Activated CD4-positive, alpha-beta memory T cell treated with anti-CD3 and anti-CD28 coated beads for 36 hours (primary cell): Measurements from ENCODE around the gene TUT4. TPM values are rescaled to one million over a fixed set of nuclear protein-coding genes. Genes with fewer than 3 reads are reported as not detected.

ENCODE experiments used
- CTCF ChIA-PET: fragments of 350-600 bp; sonication (Branson Sonifier 250); formaldehyde crosslinking; loops from one replicate; lab custom pipeline; 2021; ENCODE audit warnings: antibody characterized with exemption, inconsistent platforms; lab: Charles Lee
- POLR2A ChIA-PET: fragments of 350-600 bp; sonication (Branson Sonifier 250); formaldehyde crosslinking; loops from one replicate; lab custom pipeline; 2021; ENCODE audit warnings: antibody characterized with exemption; lab: Charles Lee
- DNase-seq: peaks from one replicate; pipeline ENCODE4 v3.0.0-alpha.2; 2020
- H3K27ac Mint-ChIP-seq: one replicate; pipeline ENCODE4 v1.8.0; 2021; ENCODE audit warnings: mixed read lengths
- H3K27me3 Mint-ChIP-seq: one replicate; pipeline ENCODE4 v1.8.0; 2021; ENCODE audit warnings: mixed read lengths
- H3K36me3 Mint-ChIP-seq: one replicate; pipeline ENCODE4 v1.8.0; 2021; ENCODE audit warnings: mixed read lengths
- H3K4me1 Mint-ChIP-seq: one replicate; pipeline ENCODE4 v1.8.0; 2021; ENCODE audit warnings: low read depth, mixed read lengths
- H3K4me3 Mint-ChIP-seq: one replicate; pipeline ENCODE4 v1.8.0; 2021; ENCODE audit warnings: mild to moderate bottlenecking, mixed read lengths
- H3K9me3 Mint-ChIP-seq: one replicate; pipeline ENCODE4 v1.8.0; 2021; ENCODE audit warnings: mixed read lengths
- intact Hi-C: fragments of 100-400 bp; cut with micrococcal nuclease; formaldehyde crosslinking; loops from one replicate; pipeline ENCODE4 v1.15.1; 2023
- total RNA-seq, 2 experiments: library from RNA; stranded (reverse); gene quantifications; one replicate each; pipeline ENCODE4 v1.2.3, GENCODE V29; 2021

Gene TUT4
- total RNA-seq, 2 experiments from 2014 or later = 54.6 to 62.1 TPM

- H3K4me3 Mint-ChIP-seq = no peak overlapping the region
- DNase-seq = no peak
- H3K9me3 Mint-ChIP-seq = no peaks in the 10 kb centered on the region
- POLR2A ChIA-PET = interaction anchor here (0.6 to 1.1 kb wide), 2 partner anchors 18 to 41 kb away, joined by 3 to 4 read pairs; no protein-coding TSS in a partner anchor
- H3K4me1 Mint-ChIP-seq = peaks cover 17% of the 10 kb centered on the region
- no peak overlapping the region for H3K27ac Mint-ChIP-seq
- peaks cover 65% of the 10 kb centered on the region for H3K36me3 Mint-ChIP-seq
- intact Hi-C loops = loop anchor here (5.0 kb wide), 1 partner anchor 257 kb away; the partner anchor contains the start of gene ZFYVE9
- CTCF ChIA-PET = no interaction called here
- no peaks in the 10 kb centered on the region for H3K27me3 Mint-ChIP-seq
These were observed 153.3 kb downstream of the TUT4 start for GRCh38 chr1:52399629-52400028.

- intact Hi-C loops = no loop called here
- ChIA-PET CTCF (interaction anchor here (1.5 kb wide), 1 partner anchor 12 kb away, joined by 4 read pairs; the partner anchor contains the start of genes ORC1 and PRPF38A), POLR2A (no interaction called here)
These were observed 159.7 kb downstream of the TUT4 start for GRCh38 chr1:52393174-52393573.

GRCh38 chr1:52386458-52386857 is 166.4 kb downstream of the TUT4 start:
- Mint-ChIP-seq H3K4me3 (no peak overlapping the region), H3K27ac (no peak overlapping the region), H3K27me3 (no peaks in the 10 kb centered on the region), H3K9me3 (no peaks in the 10 kb centered on the region), H3K36me3 (peaks cover 64% of the 10 kb centered on the region), H3K4me1 (no peaks in the 10 kb centered on the region)
- no peak for DNase-seq
- intact Hi-C loops = no loop called here
- POLR2A ChIA-PET = no interaction called here
- CTCF ChIA-PET = no interaction called here

More at GRCh38 chr1:52393174-52393573, 159.7 kb downstream of the TUT4 start:
- Mint-ChIP-seq H3K27ac (no peak overlapping the region), H3K36me3 (peaks cover 70% of the 10 kb centered on the region), H3K27me3 (no peaks in the 10 kb centered on the region), H3K4me3 (no peak overlapping the region), H3K9me3 (no peaks in the 10 kb centered on the region), H3K4me1 (peaks cover 2% of the 10 kb centered on the region)
- no peak for DNase-seq

- ChIA-PET CTCF (no interaction called here), POLR2A (no interaction called here)
- Mint-ChIP-seq H3K9me3 (no peaks in the 10 kb centered on the region), H3K27ac (no peak overlapping the region), H3K27me3 (no peaks in the 10 kb centered on the region), H3K4me3 (no peak overlapping the region), H3K36me3 (peaks cover 68% of the 10 kb centered on the region), H3K4me1 (no peaks in the 10 kb centered on the region)
- intact Hi-C loops = no loop called here
- no peak for DNase-seq
These were observed 167.5 kb downstream of the TUT4 start for GRCh38 chr1:52385376-52385775.

Other genes with a start within 250 kb of the TUT4 start
- gene CC2D1B, start 186.9 kb downstream of the TUT4 start, total RNA-seq = 10 to 100 TPM; 27.1 to 33.1 TPM
- gene ORC1, start 148.7 kb downstream of the TUT4 start, total RNA-seq = 10 to 100 TPM; 42.5 to 43.0 TPM
- 10 to 100 TPM; 74.6 to 79.7 TPM for gene PRPF38A, start 148.5 kb downstream of the TUT4 start, total RNA-seq
- 10 to 100 TPM; 19.9 to 20.6 TPM for gene GPX7, start 49.3 kb upstream of the TUT4 start, total RNA-seq
- 10 to 100 TPM in 1 of 2 experiments, 1 to 10 TPM in 1; 9.9 to 11.0 TPM for gene SHISAL2A, start 80.1 kb upstream of the TUT4 start, total RNA-seq
- 10 to 100 TPM; 17.9 to 18.7 TPM for gene COA7, start 145.3 kb upstream of the TUT4 start, total RNA-seq
- 10 to 100 TPM; 14.2 to 14.8 TPM for gene ZYG11B, start 173.4 kb upstream of the TUT4 start, total RNA-seq